ENCODE results near the gene TRIM43.
"Not testable (repeated sequence)": the region's sequence is repeated elsewhere in the genome, so short reads cannot be mapped to it uniquely, and the experiment has no call there.

Gene TRIM43

GRCh38 chr2:95641289-95641575, 49.4 kb downstream of the TRIM43 start:
- not testable (repeated sequence) for DNase-seq

- DNase-seq: not testable (repeated sequence)
These were observed 50.0 kb downstream of the TRIM43 start for GRCh38 chr2:95641787-95642186.

- DNase-seq: not testable (repeated sequence)
These were observed 50.6 kb downstream of the TRIM43 start for GRCh38 chr2:95642360-95642759.

GRCh38 chr2:95642951-95643350, 51.1 kb downstream of the TRIM43 start:
- DNase-seq: not testable (repeated sequence)

GRCh38 chr2:95645312-95645711, 53.5 kb downstream of the TRIM43 start:
- DNase-seq: not testable (repeated sequence)

GRCh38 chr2:95646274-95646994, 54.6 kb downstream of the TRIM43 start:
- not testable (repeated sequence) for DNase-seq

GRCh38 chr2:95648894-95649544, 57.2 kb downstream of the TRIM43 start:
- DNase-seq: not testable (repeated sequence)

Data from hypothalamus (tissue), 51 donors.